Raji (cell line): ENCODE data around the gene TTC9B.

ENCODE experiments used
- POLR2A ChIP-seq: IDR thresholded peaks from 2 replicates; pipeline ENCODE4 v1.6.1; 2011; ENCODE audit warnings: low read depth, low read length, control low read depth; ENCODE audit not compliant: insufficient read depth

The TTC9B gene

GRCh38 chr19:40217934-40218890, at the start of gene TTC9B:
TSS of gene TTC9B (minus strand) at chr19:40218384. CDS start at chr19:40218381, 3 bp downstream.
- no peak for TF ChIP-seq POLR2A

DNA sequence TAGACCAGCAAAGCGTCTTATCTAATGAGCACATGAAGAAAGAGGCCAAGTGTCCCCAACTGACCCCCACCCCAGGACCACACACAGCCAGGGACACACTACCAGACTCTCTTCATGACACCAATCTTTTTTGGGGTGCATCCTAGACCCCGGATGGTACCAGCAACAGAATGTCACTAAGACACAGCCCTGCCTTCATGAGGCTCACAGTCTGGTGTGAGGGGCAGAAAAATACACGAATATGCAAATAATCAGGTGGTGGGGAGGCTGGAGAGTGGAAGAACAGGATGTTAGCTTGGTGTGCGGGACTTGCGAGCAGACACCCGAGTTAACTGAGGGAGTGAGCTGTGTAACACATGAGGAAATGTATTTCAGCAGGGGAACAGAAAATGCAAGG, 49.4 kb upstream of the TTC9B start:
- TF ChIP-seq POLR2A, result no peak

DNA sequence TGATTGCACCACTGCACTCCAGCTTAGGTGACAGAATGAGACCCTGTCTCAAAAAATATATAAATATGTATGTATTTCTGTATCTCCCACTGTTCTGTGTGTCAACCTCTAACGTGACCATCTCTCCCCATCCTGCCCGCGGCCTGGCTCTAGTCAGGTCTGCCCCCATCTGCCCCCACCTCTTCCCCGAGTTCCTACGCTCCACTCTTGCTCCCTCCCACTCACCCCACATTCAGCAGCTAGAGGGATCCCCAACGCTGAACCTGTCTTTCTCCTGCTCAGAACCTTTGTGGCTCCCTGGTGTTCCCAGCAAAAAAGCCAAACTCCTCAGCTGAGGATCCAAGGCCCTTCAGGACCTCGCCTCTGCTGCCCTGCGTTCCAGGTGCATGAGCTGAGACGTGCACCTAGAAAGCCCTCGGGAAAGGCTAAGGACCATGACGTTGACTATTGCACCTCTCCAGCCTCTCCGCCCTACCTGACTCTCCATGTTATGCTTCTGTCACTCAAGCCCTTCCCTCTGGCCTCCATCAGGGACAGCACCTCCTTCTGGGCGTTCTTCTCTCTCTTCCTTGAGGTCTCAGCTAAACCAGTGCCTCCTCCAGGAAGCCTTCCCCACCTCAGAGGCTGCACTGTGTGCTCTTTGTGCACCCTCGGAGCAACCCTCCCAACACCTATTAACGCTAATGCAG, 48.9 kb upstream of the TTC9B start:
- TF ChIP-seq POLR2A, result no peak

- TF ChIP-seq POLR2A, result no peak
These were observed 47.9 kb upstream of the TTC9B start for GRCh38 chr19:40266119-40266518.

DNA sequence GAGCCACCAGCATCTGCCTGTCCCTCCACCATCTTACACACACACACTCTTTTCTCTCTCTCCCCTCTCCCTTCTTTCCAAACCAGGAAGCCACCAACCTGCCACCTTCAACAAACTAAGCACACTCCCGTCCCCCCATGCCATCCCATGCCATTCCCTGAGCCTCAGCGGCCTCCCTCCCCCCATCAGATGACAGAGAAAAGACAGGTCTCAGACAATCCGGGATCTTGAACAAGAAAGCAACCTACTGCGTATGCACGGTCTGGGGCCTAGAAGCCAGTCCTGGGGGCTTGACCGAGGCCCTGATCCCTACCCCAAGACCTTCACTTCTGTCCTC, 47.5 kb upstream of the TTC9B start:
- no peak for TF ChIP-seq POLR2A

- no peak for TF ChIP-seq POLR2A
These were observed 47.0 kb upstream of the TTC9B start for GRCh38 chr19:40265055-40265762.

DNA sequence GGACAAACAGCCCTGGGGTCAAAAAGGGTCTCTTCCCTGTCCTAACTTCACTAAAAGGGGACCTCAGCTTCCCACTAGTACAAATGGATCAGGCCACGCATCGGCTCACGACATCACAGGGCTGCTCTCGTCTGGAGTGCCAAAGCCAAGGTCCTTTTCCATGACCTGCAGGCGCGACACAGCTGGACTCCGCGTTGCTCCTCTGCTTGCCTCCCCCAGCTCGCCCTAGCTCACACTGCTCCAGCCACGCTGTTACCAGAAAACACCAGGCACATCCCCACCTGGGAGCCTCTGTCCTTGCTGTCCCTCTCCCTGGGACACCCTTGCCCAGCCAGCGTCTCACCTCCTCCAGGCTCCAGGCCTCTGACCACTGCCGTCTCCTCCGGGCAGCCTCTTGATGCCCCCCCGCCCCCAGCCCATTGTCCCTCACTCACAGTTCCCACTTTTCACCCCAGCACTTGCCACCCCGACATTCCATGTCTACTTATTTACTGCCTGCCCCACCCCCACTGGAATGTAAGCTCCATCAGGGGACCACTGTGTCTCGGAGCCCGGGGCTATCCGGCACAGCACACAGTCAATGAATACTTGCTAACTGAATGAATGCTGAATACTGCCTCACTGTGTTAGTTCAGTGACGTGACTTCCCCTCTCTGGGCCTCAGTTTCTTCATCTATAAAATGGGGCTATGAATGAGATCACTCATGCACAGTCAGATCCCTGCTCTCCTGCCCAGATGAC, 46.3 kb upstream of the TTC9B start:
- TF ChIP-seq POLR2A, result no peak

- TF ChIP-seq POLR2A, result no peak
These were observed 45.5 kb upstream of the TTC9B start for GRCh38 chr19:40263440-40264313.

- TF ChIP-seq POLR2A, result no peak
These were observed 44.2 kb upstream of the TTC9B start for GRCh38 chr19:40262422-40262821.

DNA sequence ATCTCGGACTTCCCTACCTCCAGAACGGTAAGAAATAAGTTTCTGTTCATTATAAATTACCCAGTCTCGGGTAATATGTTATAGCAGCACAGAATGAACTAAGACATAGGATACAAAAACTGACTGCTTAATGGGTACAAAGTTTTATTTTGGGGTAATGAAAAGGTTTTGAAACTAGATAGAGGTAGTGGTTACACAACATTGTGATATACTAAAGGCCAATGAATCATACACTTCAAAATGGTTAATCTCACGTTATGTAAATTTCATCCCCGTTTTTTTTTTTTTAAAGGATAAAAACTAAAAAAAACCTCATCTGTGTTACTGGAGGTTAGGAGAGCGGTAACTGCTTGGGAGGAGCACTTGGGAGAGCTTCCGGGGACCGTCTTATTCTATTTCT, 43.4 kb upstream of the TTC9B start:
- no peak for TF ChIP-seq POLR2A

DNA sequence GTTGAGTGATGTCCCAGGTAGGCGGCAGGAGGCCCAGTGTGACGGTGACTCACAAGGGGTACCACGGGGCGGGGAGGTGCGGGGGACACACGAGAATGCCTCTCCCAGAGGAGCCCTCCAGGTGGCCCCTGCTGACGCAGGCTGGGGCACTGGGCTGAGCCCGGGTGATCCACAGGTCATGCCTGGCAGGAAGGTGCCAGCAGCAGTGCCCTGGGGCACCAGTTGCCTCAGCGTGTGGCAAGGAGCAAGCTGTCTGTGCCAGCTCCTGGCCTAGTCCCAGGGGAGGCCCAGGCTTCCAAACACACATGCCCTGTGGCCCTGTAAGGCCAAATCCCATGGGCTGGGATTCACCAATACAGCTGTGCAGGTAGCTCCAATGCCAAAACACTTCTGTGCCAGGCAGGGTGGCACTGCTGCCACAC, 38.9 kb upstream of the TTC9B start:
- no peak for TF ChIP-seq POLR2A

GRCh38 chr19:40256512-40256911, 38.3 kb upstream of the TTC9B start:
- TF ChIP-seq POLR2A, result no peak

DNA sequence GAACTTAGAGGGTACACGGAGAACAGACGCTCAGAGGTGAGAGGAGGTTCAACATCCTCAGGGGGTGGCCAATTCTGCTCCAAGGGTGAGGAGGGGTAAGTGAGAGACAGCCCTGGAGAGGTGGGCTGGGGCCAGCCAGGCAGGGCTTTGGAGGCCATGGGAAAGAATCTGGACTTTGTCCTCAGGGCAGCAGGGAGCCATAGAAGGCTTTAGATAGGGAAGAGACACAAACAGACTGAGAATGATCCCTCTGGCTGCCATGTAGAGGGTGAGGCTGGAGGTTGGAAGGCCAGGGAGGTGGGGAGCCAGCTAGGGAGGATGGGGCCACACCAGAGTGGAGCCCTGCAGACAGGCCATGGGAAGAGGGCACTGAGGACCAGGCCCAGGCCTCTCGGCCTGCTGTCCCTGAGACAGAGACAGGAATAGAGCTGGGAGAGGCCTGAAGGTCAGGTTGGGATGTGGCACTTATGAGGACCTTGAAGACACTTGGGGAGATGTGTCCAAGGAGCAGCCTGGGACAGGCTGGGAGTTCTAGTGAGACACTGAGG, 37.5 kb upstream of the TTC9B start:
- TF ChIP-seq POLR2A, result no peak
